Subcutaneous abdominal adipose tissue (tissue), 5 donors: ENCODE results near the gene RTBDN.
A peak's percentile ranks its signal among the peaks of the same experiment; 100 is the strongest.

ENCODE experiments used
- H3K27ac ChIP-seq: one replicate; pipeline ENCODE4 v1.7.0; 2013; ENCODE audit warnings: low read depth, mild to moderate bottlenecking, inconsistent platforms, low read length, moderate library complexity
- H3K27me3 ChIP-seq, 5 donors: one replicate each; pipeline ENCODE4 v1.7.0; 2013; ENCODE audit warnings: low read length in 5 of 5, inconsistent platforms in 1 of 5; ENCODE audit not compliant: control insufficient read depth in 5 of 5, insufficient read depth in 4 of 5
- H3K36me3 ChIP-seq, 5 donors: one replicate each; pipeline ENCODE4 v1.7.0; 2013; ENCODE audit warnings: low read length in 5 of 5; ENCODE audit not compliant: control insufficient read depth in 5 of 5, insufficient read depth in 5 of 5
- H3K4me1 ChIP-seq, 5 donors: one replicate each; pipeline ENCODE4 v1.7.0; 2013; ENCODE audit warnings: low read length in 5 of 5, mild to moderate bottlenecking in 3 of 5, moderate library complexity in 1 of 5; ENCODE audit not compliant: control insufficient read depth in 5 of 5, insufficient read depth in 5 of 5
- H3K4me3 ChIP-seq, 5 donors: one replicate each; pipeline ENCODE4 v1.7.0; 2013; ENCODE audit warnings: low read length in 5 of 5, low read depth in 1 of 5
- H3K9ac ChIP-seq, 5 donors: one replicate each; pipeline ENCODE4 v1.7.0; 2013; ENCODE audit warnings: low read length in 5 of 5, mild to moderate bottlenecking in 4 of 5, moderate library complexity in 3 of 5
- H3K9me3 ChIP-seq, 5 donors: one replicate each; pipeline ENCODE4 v1.7.0; 2013; ENCODE audit warnings: low read length in 5 of 5; ENCODE audit not compliant: control insufficient read depth in 5 of 5
- donor health status: healthy.
- donor health status: healthy.
- donor health status: healthy.
- donor health status: healthy.
- donor health status: healthy.

Gene RTBDN

DNA sequence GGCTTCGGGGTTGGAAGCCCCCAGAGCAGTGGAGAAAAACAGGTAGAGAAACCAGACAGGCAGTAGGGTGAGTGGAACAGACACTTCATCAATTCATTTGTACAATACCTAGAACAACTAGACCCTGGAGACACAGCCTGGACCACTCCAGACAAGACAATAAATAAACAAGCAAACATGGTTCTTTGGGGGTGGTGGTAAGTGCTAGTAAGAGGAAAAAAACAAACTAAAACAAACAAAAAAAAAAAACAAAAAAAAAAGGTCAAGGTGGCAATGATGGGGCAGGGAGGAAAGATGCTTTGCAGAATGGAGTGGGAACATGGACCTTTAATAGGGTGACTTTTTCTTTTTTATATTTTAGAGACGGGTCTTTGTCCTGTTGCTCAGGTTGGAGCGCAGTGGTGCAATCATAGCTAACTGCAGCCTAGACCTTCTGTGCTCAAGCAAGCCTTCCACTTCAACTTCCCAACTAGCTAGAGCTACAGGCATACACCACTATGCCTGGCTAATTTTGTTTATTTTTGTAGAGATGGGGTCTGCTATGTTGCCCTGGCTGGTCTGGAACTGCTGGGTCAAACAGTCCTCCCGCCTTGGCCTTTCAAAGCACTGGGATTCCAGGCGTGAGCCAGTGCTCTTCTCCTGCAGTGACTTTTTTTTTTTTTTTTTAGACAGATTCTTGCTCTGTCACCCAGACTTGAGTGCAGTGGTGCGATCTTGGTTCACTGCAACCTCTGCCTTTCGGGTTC, 40.0 kb downstream of the RTBDN start:
- H3K9ac ChIP-seq, result peak overlapping the region in 4 of 5 donors; percentile 51 to 100 (median 98)
- H3K9me3 ChIP-seq, result no peaks in the 10 kb centered on the region
- H3K27me3 ChIP-seq, result no peaks in the 10 kb centered on the region
- peak overlapping the region; percentile 100 for H3K27ac ChIP-seq
- peaks cover 7 to 33% (median 24%) of the 10 kb centered on the region in 5 donors for H3K4me1 ChIP-seq
- H3K36me3 ChIP-seq, result peaks cover 0 to 17% (median 6%) of the 10 kb centered on the region in 5 donors
- peak overlapping the region; percentile 50 to 100 (median 95) for H3K4me3 ChIP-seq

DNA sequence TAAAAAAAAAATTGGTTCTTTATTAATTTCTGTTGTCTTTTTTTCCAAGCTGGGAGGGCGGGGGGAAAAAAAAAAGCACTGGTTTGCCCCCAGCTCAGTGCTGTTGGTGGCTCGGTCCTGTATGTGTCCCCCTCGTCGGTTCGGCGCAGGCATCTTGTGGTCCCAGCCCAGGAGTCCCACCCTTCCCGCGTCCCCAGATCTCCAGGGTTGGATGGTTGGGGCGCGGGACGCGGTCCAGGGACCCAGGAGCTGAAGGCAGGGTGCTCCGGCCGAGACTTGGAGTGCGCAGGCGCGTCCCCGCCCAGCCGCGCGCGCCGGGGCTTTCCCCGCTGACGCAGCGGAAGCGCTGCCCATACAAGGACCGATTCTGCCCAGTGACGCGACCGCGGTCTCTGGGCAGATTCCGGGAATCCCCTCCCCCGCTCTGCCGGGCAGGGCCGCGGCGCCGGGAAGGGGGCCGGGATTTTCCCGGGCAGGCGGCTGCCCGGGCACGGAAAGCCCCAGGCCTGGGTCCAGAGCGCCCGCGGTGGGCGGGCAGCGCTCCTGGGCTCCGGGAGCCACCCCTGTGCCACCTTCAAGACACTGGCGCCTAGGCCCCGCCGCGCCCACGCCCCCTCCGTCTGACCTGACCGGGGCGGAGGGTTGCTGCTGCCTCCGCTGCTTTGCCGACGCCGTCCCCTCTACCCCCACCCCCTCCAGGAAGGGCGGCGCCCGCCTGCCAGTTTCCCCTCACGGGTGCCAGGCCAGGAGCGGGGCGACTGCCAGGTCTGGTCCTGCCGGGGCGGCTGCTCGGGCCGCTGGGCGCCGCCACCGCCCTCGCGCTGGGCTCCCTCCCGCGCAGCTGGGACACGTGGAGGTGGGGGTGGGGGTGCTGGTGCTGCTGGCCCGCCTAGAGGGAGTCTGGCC, 40.8 kb downstream of the RTBDN start:
- Histone ChIP-seq H3K4me1 (peaks cover 13 to 41% (median 32%) of the 10 kb centered on the region in 5 donors), H3K36me3 (peaks cover 0 to 10% (median 4%) of the 10 kb centered on the region in 5 donors), H3K27ac (peak overlapping the region; percentile 100)

DNA sequence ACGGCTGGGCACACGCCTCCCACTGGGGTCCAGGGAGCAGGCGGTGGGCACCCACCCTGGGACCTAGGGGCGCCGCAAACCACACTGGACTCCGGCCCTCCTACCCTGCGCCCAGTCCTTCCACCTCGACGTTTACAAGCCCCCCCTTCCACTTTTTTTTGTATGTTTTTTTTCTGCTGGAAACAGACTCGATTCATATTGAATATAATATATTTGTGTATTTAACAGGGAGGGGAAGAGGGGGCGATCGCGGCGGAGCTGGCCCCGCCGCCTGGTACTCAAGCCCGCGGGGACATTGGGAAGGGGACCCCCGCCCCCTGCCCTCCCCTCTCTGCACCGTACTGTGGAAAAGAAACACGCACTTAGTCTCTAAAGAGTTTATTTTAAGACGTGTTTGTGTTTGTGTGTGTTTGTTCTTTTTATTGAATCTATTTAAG, 41.5 kb downstream of the RTBDN start:
- peaks cover 16 to 48% (median 39%) of the 10 kb centered on the region in 5 donors for H3K4me1 ChIP-seq

More for the DNA sequence above, 40.8 kb downstream of the RTBDN start:
- no peaks in the 10 kb centered on the region for H3K9me3 ChIP-seq
- H3K4me3 ChIP-seq, result peak overlapping the region; percentile 75 to 100 (median 98)
- H3K9ac ChIP-seq, result peak overlapping the region; percentile 90 to 100 (median 100)
- no peaks in the 10 kb centered on the region for H3K27me3 ChIP-seq

DNA sequence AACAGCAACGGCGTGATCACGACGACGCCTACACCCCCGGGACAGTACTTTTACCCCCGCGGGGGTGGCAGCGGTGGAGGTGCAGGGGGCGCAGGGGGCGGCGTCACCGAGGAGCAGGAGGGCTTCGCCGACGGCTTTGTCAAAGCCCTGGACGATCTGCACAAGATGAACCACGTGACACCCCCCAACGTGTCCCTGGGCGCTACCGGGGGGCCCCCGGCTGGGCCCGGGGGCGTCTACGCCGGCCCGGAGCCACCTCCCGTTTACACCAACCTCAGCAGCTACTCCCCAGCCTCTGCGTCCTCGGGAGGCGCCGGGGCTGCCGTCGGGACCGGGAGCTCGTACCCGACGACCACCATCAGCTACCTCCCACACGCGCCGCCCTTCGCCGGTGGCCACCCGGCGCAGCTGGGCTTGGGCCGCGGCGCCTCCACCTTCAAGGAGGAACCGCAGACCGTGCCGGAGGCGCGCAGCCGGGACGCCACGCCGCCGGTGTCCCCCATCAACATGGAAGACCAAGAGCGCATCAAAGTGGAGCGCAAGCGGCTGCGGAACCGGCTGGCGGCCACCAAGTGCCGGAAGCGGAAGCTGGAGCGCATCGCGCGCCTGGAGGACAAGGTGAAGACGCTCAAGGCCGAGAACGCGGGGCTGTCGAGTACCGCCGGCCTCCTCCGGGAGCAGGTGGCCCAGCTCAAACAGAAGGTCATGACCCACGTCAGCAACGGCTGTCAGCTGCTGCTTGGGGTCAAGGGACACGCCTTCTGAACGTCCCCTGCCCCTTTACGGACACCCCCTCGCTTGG, 42.1 kb downstream of the RTBDN start:
- no peaks in the 10 kb centered on the region for H3K27me3 ChIP-seq
- peak overlapping the region; percentile 100 for H3K27ac ChIP-seq
- no peaks in the 10 kb centered on the region for H3K9me3 ChIP-seq
- H3K9ac ChIP-seq, result peak overlapping the region; percentile 90 to 100 (median 100)
- peaks cover 0 to 7% (median 4%) of the 10 kb centered on the region in 5 donors for H3K36me3 ChIP-seq
- peaks cover 16 to 54% (median 40%) of the 10 kb centered on the region in 5 donors for H3K4me1 ChIP-seq
- peak overlapping the region; percentile 75 to 100 (median 98) for H3K4me3 ChIP-seq

More for the DNA sequence above, 41.5 kb downstream of the RTBDN start:
- Histone ChIP-seq H3K4me3 (peak overlapping the region; percentile 75 to 100 (median 98)), H3K27ac (peak overlapping the region; percentile 100), H3K9me3 (no peaks in the 10 kb centered on the region), H3K9ac (peak overlapping the region; percentile 90 to 100 (median 100)), H3K36me3 (peaks cover 0 to 9% (median 4%) of the 10 kb centered on the region in 5 donors), H3K27me3 (no peaks in the 10 kb centered on the region)

DNA sequence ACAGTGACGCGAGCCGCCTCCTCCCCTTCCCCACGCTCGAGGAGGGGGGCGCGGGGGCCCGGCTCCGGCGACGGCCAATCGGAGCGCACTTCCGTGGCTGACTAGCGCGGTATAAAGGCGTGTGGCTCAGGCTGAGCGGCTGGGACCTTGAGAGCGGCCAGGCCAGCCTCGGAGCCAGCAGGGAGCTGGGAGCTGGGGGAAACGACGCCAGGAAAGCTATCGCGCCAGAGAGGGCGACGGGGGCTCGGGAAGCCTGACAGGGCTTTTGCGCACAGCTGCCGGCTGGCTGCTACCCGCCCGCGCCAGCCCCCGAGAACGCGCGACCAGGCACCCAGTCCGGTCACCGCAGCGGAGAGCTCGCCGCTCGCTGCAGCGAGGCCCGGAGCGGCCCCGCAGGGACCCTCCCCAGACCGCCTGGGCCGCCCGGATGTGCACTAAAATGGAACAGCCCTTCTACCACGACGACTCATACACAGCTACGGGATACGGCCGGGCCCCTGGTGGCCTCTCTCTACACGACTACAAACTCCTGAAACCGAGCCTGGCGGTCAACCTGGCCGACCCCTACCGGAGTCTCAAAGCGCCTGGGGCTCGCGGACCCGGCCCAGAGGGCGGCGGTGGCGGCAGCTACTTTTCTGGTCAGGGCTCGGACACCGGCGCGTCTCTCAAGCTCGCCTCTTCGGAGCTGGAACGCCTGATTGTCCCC, 42.9 kb downstream of the RTBDN start, which contains the start of gene JUNB:
Gene JUNB, plus strand, starts transcription at position 142 of the 706 bp plus-strand sequence. Its CDS starts 286 bp downstream, at position 428.
- Histone ChIP-seq H3K4me1 (peaks cover 17 to 58% (median 46%) of the 10 kb centered on the region in 5 donors), H3K9ac (peak within 1 kb of the TSS; percentile 90 to 100 (median 100)), H3K27ac (peak within 1 kb of the TSS; percentile 100), H3K4me3 (peak within 1 kb of the TSS; percentile 86 to 100 (median 98)), H3K9me3 (no peaks in the 10 kb centered on the region), H3K36me3 (no peaks in the 10 kb centered on the region), H3K27me3 (no peaks in the 10 kb centered on the region)

DNA sequence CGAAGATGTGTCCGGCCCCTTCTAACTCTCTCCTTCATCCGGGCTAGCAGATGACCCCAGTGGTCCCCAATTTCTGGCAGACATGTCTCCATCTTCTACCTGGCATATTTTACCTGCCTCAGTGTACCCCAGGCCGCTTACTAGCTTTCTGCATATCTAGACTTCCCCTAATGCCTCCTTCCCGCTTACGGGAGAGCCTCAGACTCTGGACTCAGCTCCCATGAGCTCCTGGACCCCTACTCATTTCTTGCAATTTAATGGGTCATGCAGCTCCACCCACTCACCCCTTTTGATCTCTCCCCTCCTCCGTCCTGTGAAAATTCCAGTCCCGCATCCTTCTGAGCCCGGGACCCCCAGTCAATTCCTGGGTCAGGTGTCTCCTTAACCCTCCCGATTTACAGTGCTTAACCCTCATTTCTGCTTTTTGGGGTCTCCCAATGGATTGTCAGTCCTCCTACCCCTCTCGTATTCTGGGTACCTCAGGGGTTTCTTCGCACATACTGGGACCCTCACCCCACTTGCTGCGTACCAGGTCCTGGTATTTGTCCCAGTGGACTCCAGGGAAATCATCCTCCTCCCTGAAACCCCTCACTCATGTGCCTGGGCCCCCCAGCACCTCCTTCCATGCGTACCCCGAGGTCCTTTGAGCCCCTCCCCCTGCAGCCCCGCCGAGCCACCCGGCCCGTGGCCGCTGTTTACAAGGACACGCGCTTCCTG, 43.6 kb downstream of the RTBDN start:
- Histone ChIP-seq H3K9me3 (no peaks in the 10 kb centered on the region), H3K9ac (peak overlapping the region; percentile 85 to 100 (median 90)), H3K27me3 (no peaks in the 10 kb centered on the region), H3K4me3 (peak overlapping the region; percentile 78 to 100 (median 95)), H3K4me1 (peaks cover 16 to 58% (median 46%) of the 10 kb centered on the region in 5 donors), H3K36me3 (no peaks in the 10 kb centered on the region), H3K27ac (peak overlapping the region; percentile 100)

DNA sequence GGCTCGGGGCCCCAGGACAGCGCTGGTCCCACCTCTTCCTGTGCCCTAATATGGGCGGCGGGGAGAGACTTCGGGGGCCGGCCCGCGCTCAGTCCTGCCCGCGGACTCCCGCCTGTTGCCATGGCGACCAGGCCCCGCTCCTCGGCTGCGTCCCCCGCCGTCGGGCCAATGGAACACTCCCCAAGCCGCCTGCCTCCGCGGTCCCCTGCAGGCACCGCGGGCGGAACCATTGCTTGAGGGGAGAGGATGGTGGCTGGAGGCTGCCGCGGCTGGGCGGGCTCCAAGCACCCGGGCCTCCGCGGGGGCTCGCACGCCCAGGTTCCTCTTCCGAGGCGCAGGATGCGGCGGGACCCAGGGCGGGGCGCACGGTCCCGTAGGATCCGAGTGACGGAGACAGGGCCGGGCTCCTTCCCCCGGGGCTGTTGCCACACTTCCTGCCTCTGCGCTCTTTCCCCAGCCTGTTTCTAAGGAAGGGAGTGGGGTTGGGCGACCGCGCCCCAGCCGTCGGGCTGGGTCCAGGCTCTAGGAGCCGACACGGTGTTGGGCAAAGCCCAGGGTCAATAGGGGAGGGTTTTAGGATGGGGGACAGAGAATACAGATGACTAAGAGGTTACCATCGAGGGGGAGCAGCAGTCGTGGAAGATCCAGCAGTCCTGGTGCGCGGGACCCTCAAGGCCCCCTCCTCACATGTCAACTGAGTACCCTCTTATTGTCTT, 44.3 kb downstream of the RTBDN start:
- peak overlapping the region; percentile 78 to 100 (median 95) for H3K4me3 ChIP-seq
- H3K9me3 ChIP-seq, result no peaks in the 10 kb centered on the region
- H3K36me3 ChIP-seq, result no peaks in the 10 kb centered on the region
- H3K9ac ChIP-seq, result peak overlapping the region; percentile 85 to 100 (median 90)
- H3K4me1 ChIP-seq, result peaks cover 17 to 63% (median 52%) of the 10 kb centered on the region in 5 donors
- peak overlapping the region; percentile 100 for H3K27ac ChIP-seq
- H3K27me3 ChIP-seq, result no peaks in the 10 kb centered on the region
